Loucy (cell line): ENCODE results near the gene PUM2.

Experiments
- H2AFZ ChIP-seq: fragments of 200-600 bp; sonication (generic); 2 replicates; pipeline ENCODE4 v1.6.0; 2016; ENCODE audit warnings: antibody characterized with exemption, mild to moderate bottlenecking, low read length, moderate library complexity
- H3F3A ChIP-seq: fragments of 200-600 bp; 2 replicates; pipeline ENCODE4 v1.6.0; 2016; ENCODE audit warnings: antibody characterized with exemption, low read depth, mild to moderate bottlenecking
- H3K27me3 ChIP-seq: fragments of 200-600 bp; sonication (generic); 2 replicates; pipeline ENCODE4 v1.6.1; 2014; ENCODE audit warnings: low read length, mild to moderate bottlenecking; ENCODE audit not compliant: insufficient read depth, poor library complexity, severe bottlenecking
- H3K36me3 ChIP-seq: fragments of 200-600 bp; sonication (generic); 2 replicates; pipeline ENCODE4 v1.6.1; 2016; ENCODE audit warnings: low read length; ENCODE audit not compliant: insufficient read depth
- H3K4me1 ChIP-seq: fragments of 200-600 bp; sonication (generic); 2 replicates; pipeline ENCODE4 v1.5.1; 2014; ENCODE audit warnings: low read length, mild to moderate bottlenecking; ENCODE audit not compliant: insufficient read depth, poor library complexity, severe bottlenecking
- H3K4me2 ChIP-seq: fragments of 200-600 bp; sonication (generic); 2 replicates; pipeline ENCODE4 v1.6.0; 2014; ENCODE audit warnings: antibody characterized with exemption, low read length, low read depth, mild to moderate bottlenecking; ENCODE audit not compliant: poor library complexity, severe bottlenecking
- H3K4me3 ChIP-seq: fragments of 200-600 bp; sonication (generic); 2 replicates; pipeline ENCODE4 v1.5.1; 2014; ENCODE audit warnings: low read length, mild to moderate bottlenecking, mixed read lengths; ENCODE audit not compliant: poor library complexity, severe bottlenecking
- H3K79me2 ChIP-seq: fragments of 200-600 bp; sonication (generic); 2 replicates; pipeline ENCODE4 v1.6.1; 2014; ENCODE audit warnings: low read length; ENCODE audit not compliant: insufficient read depth
- H3K9ac ChIP-seq: fragments of 200-600 bp; sonication (generic); 2 replicates; pipeline ENCODE4 v1.6.0; 2014; ENCODE audit warnings: mild to moderate bottlenecking, low read depth, low read length, moderate library complexity; ENCODE audit not compliant: poor library complexity, severe bottlenecking
- H3K9me2 ChIP-seq: fragments of 200-600 bp; sonication (generic); replicated peaks from 2 replicates; pipeline ENCODE4 v1.6.1; 2016; ENCODE audit warnings: low read depth, low read length, mixed read lengths
- H3K9me3 ChIP-seq: fragments of 200-600 bp; sonication (generic); 2 replicates; pipeline ENCODE4 v1.6.1; 2014; ENCODE audit warnings: mild to moderate bottlenecking, antibody characterized with exemption, low read length, low read depth; ENCODE audit not compliant: insufficient read depth
- H4K20me1 ChIP-seq: fragments of 200-600 bp; sonication (generic); 2 replicates; pipeline ENCODE4 v1.6.0; 2014; ENCODE audit warnings: antibody characterized with exemption, low read length, mild to moderate bottlenecking; ENCODE audit not compliant: insufficient read depth, poor library complexity, severe bottlenecking
- EZH2phosphoT487 ChIP-seq: fragments of 200-600 bp; IDR thresholded peaks from 2 replicates; pipeline ENCODE4 v1.6.1; 2018; ENCODE audit warnings: antibody characterized with exemption, mild to moderate bottlenecking, moderate library complexity, borderline replicate concordance
- TF ChIP-seq, protein P1 (sequence below): fragments of 200-600 bp; sonication (generic); conservative IDR thresholded peaks from 2 replicates; pipeline ENCODE4 v1.5.1; 2014; ENCODE audit warnings: mild to moderate bottlenecking, antibody characterized with exemption, low read length

Gene PUM2

DNA sequence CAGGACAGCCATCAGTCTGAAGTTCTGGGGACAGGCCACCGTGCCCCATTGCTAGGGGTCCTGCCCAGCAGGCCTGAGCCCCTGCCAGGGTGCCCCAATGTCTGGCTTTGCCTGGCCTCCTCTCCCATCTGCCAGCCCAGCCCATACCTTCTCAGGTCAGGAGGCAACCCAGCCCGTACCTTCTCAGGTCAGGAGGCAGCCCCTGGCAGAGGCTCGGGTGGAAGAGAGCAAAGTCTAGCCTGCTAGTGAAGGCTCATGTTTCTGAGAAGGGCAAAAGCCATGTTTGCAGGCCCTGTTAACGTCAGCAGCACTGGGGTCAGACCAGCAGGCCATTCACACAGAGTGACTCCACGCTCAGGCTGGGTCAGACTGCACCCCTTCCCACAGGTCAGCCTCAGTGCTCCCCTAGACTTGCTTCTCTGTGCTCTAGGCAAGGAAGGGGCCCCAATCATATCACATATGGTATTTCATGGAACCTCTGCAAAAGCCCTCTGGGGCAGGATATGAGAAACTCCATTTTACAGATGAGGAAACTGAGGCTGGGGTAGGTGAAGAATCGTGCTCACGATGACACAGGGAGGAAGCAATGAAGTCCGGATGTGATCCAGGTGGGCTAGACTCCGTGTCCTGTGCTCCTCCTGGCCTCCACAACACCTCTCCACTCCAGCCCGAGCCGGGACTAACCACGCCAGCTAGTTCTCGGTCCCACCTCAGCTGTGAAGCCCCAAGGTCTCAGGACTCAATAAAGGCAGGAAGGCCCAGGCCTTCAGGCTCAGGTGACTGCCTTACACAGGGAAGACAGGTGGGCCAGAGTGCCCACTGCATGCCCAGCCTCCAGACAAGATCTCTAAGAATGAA is 135.2 kb downstream of the PUM2 start:
- Histone ChIP-seq H2AFZ (no peak overlapping the region), H3K9me3 (no peaks in the 10 kb centered on the region), H3K27me3 (no peaks in the 10 kb centered on the region), H3K4me1 (no peaks in the 10 kb centered on the region), H3F3A (no peaks in the 10 kb centered on the region), H3K9ac (no peak overlapping the region), H3K79me2 (no peaks in the 10 kb centered on the region), H3K9me2 (no peaks in the 10 kb centered on the region), H4K20me1 (no peaks in the 10 kb centered on the region), H3K4me3 (no peak overlapping the region), H3K36me3 (no peaks in the 10 kb centered on the region), H3K4me2 (no peak overlapping the region)
- TF ChIP-seq, protein P1, sequence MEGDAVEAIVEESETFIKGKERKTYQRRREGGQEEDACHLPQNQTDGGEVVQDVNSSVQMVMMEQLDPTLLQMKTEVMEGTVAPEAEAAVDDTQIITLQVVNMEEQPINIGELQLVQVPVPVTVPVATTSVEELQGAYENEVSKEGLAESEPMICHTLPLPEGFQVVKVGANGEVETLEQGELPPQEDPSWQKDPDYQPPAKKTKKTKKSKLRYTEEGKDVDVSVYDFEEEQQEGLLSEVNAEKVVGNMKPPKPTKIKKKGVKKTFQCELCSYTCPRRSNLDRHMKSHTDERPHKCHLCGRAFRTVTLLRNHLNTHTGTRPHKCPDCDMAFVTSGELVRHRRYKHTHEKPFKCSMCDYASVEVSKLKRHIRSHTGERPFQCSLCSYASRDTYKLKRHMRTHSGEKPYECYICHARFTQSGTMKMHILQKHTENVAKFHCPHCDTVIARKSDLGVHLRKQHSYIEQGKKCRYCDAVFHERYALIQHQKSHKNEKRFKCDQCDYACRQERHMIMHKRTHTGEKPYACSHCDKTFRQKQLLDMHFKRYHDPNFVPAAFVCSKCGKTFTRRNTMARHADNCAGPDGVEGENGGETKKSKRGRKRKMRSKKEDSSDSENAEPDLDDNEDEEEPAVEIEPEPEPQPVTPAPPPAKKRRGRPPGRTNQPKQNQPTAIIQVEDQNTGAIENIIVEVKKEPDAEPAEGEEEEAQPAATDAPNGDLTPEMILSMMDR: no peak
- TF ChIP-seq EZH2phosphoT487: no peak

DNA sequence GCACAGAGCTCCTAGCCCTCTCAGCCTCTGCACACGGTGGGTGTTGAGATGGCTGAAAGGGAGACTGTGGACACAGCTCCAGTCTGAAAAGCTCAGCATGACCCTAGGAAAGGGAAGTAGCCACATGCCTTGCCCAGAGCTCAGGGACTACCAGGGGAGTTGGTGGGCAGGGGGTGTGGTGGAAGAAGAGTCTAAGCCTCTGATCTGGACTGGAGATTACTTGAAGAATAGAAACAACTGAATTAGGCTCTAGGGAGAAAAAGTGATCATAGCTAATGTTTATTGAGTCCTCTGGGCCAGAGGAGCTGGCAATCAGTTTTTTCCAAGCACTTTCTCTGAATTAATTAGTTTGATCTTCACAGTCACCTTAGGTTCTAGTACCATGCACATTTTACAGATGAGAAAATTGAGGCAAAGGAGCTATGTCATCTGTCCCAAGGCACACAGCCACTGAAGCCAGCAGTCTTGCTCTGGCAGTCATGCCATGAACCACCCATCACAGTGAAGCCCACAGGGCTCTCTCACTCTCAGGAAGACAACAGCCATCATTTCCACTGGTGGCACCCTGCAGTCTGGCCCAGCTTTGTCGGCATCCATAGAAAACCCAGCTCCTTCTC is 136.0 kb downstream of the PUM2 start:
- H4K20me1 ChIP-seq: no peaks in the 10 kb centered on the region
- no peak overlapping the region for H3K9ac ChIP-seq
- no peak for TF ChIP-seq EZH2phosphoT487
- TF ChIP-seq, protein P1: no peak
- H3K4me1 ChIP-seq: no peaks in the 10 kb centered on the region
- H3K36me3 ChIP-seq: no peaks in the 10 kb centered on the region
- H2AFZ ChIP-seq: no peak overlapping the region
- no peak overlapping the region for H3K4me2 ChIP-seq
- no peaks in the 10 kb centered on the region for H3K79me2 ChIP-seq
- H3K27me3 ChIP-seq: no peaks in the 10 kb centered on the region
- H3K9me3 ChIP-seq: no peaks in the 10 kb centered on the region
- H3F3A ChIP-seq: no peaks in the 10 kb centered on the region
- no peak overlapping the region for H3K4me3 ChIP-seq
- H3K9me2 ChIP-seq: no peaks in the 10 kb centered on the region

DNA sequence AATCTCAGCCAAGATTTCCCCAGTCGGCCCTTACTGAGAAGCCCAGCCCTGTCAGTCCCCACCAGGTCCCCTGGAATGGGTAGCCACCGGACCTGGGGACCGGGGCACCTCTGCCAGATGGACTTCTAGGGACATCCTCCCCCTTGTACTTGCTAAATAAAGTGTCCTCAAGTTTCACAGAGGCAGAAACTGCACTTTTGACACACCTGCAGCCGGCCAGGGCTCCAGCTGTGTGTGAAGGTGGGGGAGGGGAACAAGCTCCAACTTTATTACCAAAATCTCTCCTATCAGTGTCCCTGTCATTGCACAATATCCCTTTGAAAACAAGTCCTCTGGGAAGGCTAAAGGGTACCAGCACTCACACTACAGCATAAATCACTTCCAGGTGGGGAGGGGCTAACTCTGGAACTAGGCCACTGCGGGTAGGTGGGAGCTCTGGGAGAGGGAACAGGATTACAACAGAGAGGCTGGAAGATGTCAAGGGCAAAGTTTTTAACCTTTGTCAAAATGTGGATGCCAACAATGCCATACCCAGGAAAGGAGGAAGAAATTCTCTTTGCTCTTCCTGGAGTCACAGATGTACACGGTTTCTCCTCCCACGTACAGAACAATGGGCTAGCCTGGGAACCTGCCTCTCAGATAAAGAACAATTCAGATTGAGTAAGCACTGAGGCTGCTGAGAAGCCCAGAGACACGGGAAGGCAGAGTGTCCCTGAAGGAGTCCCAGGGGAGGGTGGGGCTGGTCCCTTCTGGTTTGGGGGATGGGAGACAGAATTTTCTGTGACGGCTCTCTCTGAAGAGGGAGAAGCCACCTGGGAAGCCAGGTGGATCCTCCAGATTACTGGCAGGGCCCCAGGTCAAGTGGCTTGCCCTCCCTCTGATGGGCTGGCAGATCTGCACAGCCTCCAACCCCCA is 136.7 kb downstream of the PUM2 start:
- Histone ChIP-seq H3K4me1 (no peaks in the 10 kb centered on the region), H3F3A (no peaks in the 10 kb centered on the region), H3K9ac (no peak overlapping the region), H3K4me2 (no peak overlapping the region), H2AFZ (no peak overlapping the region), H3K9me3 (no peaks in the 10 kb centered on the region), H3K4me3 (no peak overlapping the region), H3K27me3 (no peaks in the 10 kb centered on the region), H4K20me1 (no peaks in the 10 kb centered on the region), H3K79me2 (no peaks in the 10 kb centered on the region), H3K9me2 (no peaks in the 10 kb centered on the region), H3K36me3 (no peaks in the 10 kb centered on the region)
- no peak for TF ChIP-seq EZH2phosphoT487
- TF ChIP-seq, protein P1: no peak
